ENCODE results near the gene RNF212B. TPM values are rescaled to one million over a fixed set of nuclear protein-coding genes. Genes with fewer than 3 reads are reported as not detected.
"Not testable (repeated sequence)": the region's sequence is repeated elsewhere in the genome, so short reads cannot be mapped to it uniquely, and the experiment has no call there.

RNF212B gene
- polyA plus RNA-seq, 10 donors, result 0.28 to 0.80 (median 0.35) TPM; not detected in 7

- DNase-seq, result not testable (repeated sequence)
Measured at GRCh38 chr14:23241061-23241715, 3.5 kb downstream of the RNF212B start.

GRCh38 chr14:23242076-23242475, 4.3 kb downstream of the RNF212B start:
- DNase-seq, result no peak

- peak in 2 of 3 donors; percentile 18 to 46 for DNase-seq
Measured at GRCh38 chr14:23243066-23243465, 5.3 kb downstream of the RNF212B start.

- no peak for DNase-seq
Measured at GRCh38 chr14:23245282-23245681, 7.5 kb downstream of the RNF212B start.

DNA sequence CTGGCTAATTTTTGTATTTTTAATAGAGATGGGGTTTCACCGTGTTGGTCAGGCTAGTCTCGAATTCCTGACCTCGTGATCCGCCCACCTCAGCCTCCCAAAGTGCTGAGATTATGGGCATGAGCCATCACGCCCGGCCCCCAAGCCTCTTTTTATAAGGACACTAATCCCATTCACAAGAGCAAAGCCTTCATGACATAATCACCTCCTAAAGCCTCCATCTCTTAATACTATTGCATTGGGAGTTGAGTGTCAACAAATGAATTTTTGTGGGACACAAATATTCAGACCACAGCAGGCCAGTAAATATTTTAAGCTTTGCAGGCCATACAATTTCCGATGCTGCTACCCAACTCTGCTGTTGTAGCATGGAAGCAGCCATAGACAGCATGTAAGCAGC, 10.9 kb downstream of the RNF212B start:
- DNase-seq, result no peak

GRCh38 chr14:23249824-23250223, 12.1 kb downstream of the RNF212B start:
- no peak for DNase-seq

GRCh38 chr14:23252006-23252405, 14.3 kb downstream of the RNF212B start:
- DNase-seq, result no peak

DNA sequence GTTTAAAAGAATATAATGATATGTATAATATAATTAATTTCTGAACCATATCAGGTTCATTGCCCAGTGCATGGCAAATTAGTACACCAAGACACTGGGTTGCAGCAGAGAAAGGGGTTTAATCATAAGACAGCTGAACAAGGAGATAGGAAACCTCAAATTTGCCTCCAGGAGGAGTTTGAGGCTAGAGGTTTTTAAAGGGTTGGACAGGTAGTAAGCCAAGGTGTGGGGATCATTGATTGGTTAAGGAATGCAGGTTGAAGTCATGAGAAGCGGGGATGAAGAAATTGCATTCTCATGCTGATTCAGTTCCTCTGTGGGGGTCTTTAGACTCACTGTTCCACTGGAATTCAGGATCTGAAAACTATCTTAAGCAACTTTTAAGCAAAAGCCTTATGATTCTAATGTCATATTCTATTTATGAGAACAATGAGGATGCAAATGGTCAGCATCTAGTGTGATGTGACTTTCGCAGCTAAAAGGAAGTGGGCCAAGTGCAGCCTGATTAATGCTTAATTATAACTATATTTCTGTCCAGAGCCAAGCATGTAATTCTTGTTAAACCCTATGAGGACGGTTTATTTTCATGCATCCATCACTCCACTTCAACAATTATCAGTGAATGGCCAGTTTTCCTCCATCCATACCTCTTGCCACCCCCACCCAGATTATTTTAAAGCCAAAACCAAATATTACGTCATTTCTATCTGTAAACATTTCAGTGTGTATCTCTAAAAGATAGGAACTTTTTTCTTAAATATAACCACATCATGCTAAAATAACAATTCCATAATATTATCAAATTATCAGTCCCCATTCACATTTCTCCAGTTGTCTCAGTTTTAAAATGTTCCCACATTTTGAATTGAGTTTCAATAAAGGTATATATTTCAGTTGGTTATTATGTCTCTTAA, 14.9 kb downstream of the RNF212B start:
- DNase-seq, result no peak

DNA sequence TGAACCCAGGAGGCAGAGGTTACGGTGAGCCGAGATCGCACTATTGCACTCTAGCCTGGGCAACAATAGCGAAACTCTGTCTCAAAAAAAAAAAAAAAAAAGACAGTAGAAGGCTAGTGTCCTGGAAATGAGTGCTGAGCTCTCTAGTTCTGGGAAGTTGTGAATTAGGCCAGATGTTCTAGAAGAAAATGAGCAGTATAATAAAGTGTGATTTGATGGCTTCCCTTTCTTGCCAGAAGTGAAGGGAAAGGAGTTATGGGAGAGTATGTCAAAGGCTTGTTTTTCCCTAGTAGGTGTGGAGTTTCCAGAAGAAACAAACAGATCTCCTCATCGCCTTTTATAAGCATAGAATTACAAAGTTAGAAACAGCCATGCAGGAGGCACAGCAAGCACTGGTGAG, 20.5 kb downstream of the RNF212B start:
- DNase-seq, result peak in 1 of 3 donors; percentile 9

DNA sequence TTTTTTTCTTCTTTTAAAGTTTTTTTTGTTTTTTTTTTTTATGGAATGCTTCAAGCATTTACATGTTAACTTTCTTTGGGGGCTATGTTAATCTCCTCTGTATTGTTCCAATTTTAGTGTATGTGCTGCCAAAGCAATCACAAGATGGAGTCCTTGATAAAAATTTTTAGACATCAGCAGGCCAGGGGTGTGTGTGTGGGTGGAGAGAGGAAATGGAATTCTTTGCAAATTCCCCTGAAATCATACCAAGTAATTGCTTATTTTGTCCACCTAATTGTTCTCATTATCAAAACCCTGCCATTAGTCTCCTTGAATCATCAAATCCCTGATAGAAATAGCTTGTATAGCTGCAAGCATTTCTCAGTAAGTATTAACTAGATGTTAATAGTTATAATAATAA, 21.7 kb downstream of the RNF212B start:
- no peak for DNase-seq

GRCh38 chr14:23260849-23261248, 23.1 kb downstream of the RNF212B start:
- DNase-seq, result not testable (repeated sequence)

- DNase-seq, result no peak
Measured at GRCh38 chr14:23269193-23269592, 31.5 kb downstream of the RNF212B start.

DNA sequence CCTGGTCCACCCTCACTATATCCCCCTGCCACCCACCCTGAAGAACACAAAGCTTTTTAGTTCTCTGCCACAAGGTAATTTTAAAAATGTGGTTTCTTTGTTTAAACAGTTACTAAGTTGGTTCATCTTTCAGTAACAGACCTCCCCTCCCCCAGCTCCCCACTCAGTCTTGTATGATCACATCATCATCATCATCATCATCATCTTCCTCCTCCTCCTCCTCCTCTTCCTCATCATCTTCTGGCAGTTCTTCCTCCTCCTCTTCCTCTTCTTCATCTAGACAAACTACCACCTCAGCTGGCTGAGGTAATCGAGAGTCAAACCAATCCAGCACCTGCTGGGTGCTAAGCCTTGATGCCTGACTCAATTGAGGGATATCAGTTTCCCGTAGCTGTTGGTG, 37.7 kb downstream of the RNF212B start:
- no peak for DNase-seq

- no peak for DNase-seq
Measured at GRCh38 chr14:23277189-23277588, 39.5 kb downstream of the RNF212B start.

- not testable (repeated sequence) for DNase-seq
Measured at GRCh38 chr14:23277928-23278327, 40.2 kb downstream of the RNF212B start.

GRCh38 chr14:23281247-23281646, 43.5 kb downstream of the RNF212B start:
- no peak for DNase-seq

- DNase-seq, result peak in 1 of 3 donors; percentile 45
Measured at GRCh38 chr14:23284654-23285529, 47.2 kb downstream of the RNF212B start.

DNA sequence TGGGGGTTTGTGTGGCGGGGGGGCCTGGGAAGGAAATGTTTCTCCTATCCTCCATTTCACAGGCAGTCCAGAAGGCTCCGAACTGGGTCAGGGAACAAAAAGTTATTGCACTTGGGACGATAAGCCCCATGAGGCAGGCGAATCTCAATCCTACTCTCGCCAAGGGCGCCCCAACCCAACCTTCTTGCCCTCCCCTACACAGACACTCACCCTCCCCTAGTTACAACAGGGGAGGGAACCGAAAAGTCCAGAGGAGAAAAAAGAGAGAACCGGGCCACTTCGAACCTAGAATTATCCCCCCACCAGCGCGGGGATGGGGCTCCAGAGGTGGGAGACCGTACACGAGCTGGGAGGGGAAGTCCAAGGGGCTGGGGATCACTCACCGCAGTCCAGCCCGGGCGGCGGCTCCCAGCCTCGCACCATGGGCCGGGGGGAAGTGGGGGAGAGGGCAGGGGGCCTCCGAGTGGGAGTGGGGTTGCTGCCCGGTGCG, 47.8 kb downstream of the RNF212B start:
- DNase-seq, result peak in 1 of 3 donors; percentile 44

DNA sequence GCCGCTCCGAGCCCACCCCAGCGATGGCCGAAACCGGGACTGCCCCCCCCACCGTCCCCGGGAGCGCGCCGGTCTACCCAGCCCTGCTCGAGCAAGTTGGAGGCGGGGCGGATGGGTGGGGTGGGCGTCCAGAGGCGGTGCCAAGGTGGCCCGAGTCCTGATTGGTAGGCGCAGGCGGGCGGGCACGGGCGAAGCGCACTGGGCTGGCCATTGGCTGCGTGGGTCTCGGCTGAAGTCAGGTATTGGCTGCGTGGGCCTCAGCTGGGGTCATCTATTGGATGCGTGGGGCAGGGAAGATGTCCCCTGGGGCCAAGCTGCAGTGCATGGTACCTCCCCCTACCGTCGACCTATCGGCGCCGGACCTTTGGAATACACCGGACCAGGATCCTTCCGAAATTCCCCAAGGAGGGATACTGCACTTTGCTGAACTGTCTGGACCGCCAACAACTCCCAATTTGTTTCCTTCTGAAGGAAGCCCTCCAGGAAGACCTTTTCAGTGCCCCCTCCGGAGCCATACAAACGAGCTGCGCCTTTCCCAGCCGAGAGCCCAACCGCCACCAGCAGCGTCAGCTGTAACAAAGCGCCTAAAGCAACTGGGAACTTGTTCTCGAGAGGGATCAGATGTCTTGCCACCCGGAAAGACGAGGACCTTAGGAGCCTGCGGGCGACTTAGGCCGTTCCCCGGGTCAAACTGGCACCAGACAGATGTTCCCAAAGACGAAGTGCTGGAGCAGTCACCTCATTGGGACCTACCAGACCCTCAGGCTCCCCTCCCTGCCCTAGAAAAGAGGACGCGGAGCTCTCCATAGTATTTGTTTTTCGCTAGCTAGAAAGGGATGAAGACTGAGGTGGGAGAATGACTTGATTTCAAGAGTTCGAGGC, 48.5 kb downstream of the RNF212B start, which contains the start of gene HOMEZ:
Gene HOMEZ, minus strand, starts transcription at position 113 of the 882 bp plus-strand sequence. CDS start 180 bp downstream, outside the sequence.
- DNase-seq, result peak; percentile 98 to 99 (median 98)

DNA sequence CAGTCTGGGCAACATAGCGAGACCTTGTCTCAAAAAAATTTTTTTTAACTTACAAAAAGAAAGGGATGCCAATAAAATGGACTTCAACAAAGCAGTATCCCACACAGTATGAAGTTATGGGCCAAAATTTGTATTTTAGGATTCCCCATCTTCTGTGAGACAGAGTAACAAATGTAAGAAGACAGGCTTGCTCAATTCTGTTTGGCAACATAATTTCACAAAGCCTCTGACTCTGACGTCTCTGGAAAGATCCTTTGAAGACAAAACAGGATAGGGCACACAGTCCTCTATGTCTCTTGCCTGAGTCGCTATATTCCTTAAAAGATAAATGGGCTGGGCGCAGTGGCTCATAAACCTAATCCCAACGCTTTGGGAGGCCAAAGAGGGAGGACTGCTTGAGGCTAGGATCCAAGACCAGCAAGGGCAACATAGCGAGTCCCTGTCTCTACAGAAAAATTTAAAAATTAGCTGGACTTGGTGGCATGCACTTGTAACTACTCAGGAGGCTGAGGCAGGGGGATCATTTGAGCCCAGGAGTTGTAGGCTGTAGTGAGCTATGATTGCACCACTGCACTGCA, 49.3 kb downstream of the RNF212B start:
- DNase-seq, result no peak
